SK-N-MC (cell line): ENCODE results near the gene CCRL2.
"Not testable (repeated sequence)": the region's sequence is repeated elsewhere in the genome, so short reads cannot be mapped to it uniquely, and the experiment has no call there.

Source experiments
- DNase-seq: peaks from one replicate; pipeline ENCODE4 v3.0.0-alpha.2; 2011; ENCODE audit warnings: low read depth, low spot score
- H3K27ac ChIP-seq: fragments of 200-600 bp; sonication (generic); 2 replicates; pipeline ENCODE4 v1.5.1; 2016; ENCODE audit warnings: mixed run types
- H3K36me3 ChIP-seq: fragments of 200-600 bp; sonication (generic); 2 replicates; pipeline ENCODE4 v1.6.1; 2017; ENCODE audit warnings: antibody characterized with exemption, low read length, mixed read lengths; ENCODE audit not compliant: insufficient read depth
- H3K4me3 ChIP-seq: fragments of 200-600 bp; sonication (generic); 2 replicates; pipeline ENCODE4 v1.5.1; 2016
- H3K9ac ChIP-seq: fragments of 200-600 bp; sonication (generic); 2 replicates; pipeline ENCODE4 v1.8.0; 2017; ENCODE audit warnings: mixed run types, mixed read lengths; ENCODE audit not compliant: insufficient read length
- H3K9me3 ChIP-seq: fragments of 200-600 bp; sonication (generic); 2 replicates; pipeline ENCODE4 v1.6.1; 2017; ENCODE audit warnings: low read depth, mild to moderate bottlenecking, antibody characterized with exemption, low read length, moderate library complexity, mixed read lengths
- EZH2 ChIP-seq: fragments of 200-600 bp; sonication (generic); IDR thresholded peaks from one replicate; pipeline ENCODE4 v1.6.1; 2017; ENCODE audit warnings: antibody characterized with exemption
- FOXP2 ChIP-seq: optimal IDR thresholded peaks from 2 replicates; pipeline ENCODE3; 2011; ENCODE audit warnings: mild to moderate bottlenecking, moderate library complexity; ENCODE audit not compliant: insufficient read depth; ENCODE audit errors: extremely low read length, control extremely low read depth
- POLR2AphosphoS5 ChIP-seq: IDR thresholded peaks from 2 replicates; pipeline ENCODE4 v1.6.1; 2012; ENCODE audit warnings: mild to moderate bottlenecking, low read depth, low read length, borderline replicate concordance

Gene CCRL2

GRCh38 chr3:46420931-46421330 lies 13.9 kb downstream of the CCRL2 start:
- Histone ChIP-seq H3K9ac (no peak overlapping the region), H3K9me3 (no peaks in the 10 kb centered on the region), H3K36me3 (no peaks in the 10 kb centered on the region), H3K4me3 (no peak overlapping the region), H3K27ac (no peak overlapping the region)
- TF ChIP-seq FOXP2: no peak
- no peak for TF ChIP-seq EZH2
- TF ChIP-seq POLR2AphosphoS5: no peak
- no peak for DNase-seq

GRCh38 chr3:46422617-46423016 lies 15.6 kb downstream of the CCRL2 start:
- TF ChIP-seq POLR2AphosphoS5 (no peak), FOXP2 (no peak), EZH2 (no peak)
- DNase-seq: no peak
- no peak overlapping the region for H3K27ac ChIP-seq

GRCh38 chr3:46423588-46423987 lies 16.5 kb downstream of the CCRL2 start:
- H3K27ac ChIP-seq: no peak overlapping the region
- no peak for DNase-seq

More at GRCh38 chr3:46422617-46423016, 15.6 kb downstream of the CCRL2 start:
- Histone ChIP-seq H3K4me3 (no peak overlapping the region), H3K9ac (no peak overlapping the region), H3K9me3 (no peaks in the 10 kb centered on the region), H3K36me3 (no peaks in the 10 kb centered on the region)

GRCh38 chr3:46426476-46426875 lies 19.4 kb downstream of the CCRL2 start:
- not testable (repeated sequence) for H3K9me3 ChIP-seq, H3K9ac ChIP-seq, DNase-seq, H3K27ac ChIP-seq, H3K4me3 ChIP-seq, H3K36me3 ChIP-seq

More at GRCh38 chr3:46423588-46423987, 16.5 kb downstream of the CCRL2 start:
- no peaks in the 10 kb centered on the region for H3K36me3 ChIP-seq
- TF ChIP-seq POLR2AphosphoS5 (no peak), EZH2 (no peak), FOXP2 (no peak)
- no peak overlapping the region for H3K9ac ChIP-seq
- H3K9me3 ChIP-seq: no peaks in the 10 kb centered on the region
- no peak overlapping the region for H3K4me3 ChIP-seq

- H3K27ac ChIP-seq, DNase-seq, H3K9ac ChIP-seq, H3K36me3 ChIP-seq, H3K4me3 ChIP-seq, H3K9me3 ChIP-seq: not testable (repeated sequence)
Observed at GRCh38 chr3:46427404-46427803, 20.3 kb downstream of the CCRL2 start.

- Histone ChIP-seq H3K9me3 (no peaks in the 10 kb centered on the region), H3K36me3 (no peaks in the 10 kb centered on the region), H3K27ac (no peak overlapping the region), H3K9ac (no peak overlapping the region), H3K4me3 (no peak overlapping the region)
- DNase-seq: no peak
- no peak for TF ChIP-seq FOXP2
- no peak for TF ChIP-seq EZH2
- no peak for TF ChIP-seq POLR2AphosphoS5
Observed at GRCh38 chr3:46427916-46428833, 21.1 kb downstream of the CCRL2 start.

GRCh38 chr3:46429250-46429649 lies 22.2 kb downstream of the CCRL2 start:
- no peaks in the 10 kb centered on the region for H3K36me3 ChIP-seq
- no peak for DNase-seq
- no peaks in the 10 kb centered on the region for H3K9me3 ChIP-seq
- H3K27ac ChIP-seq: no peak overlapping the region
- H3K4me3 ChIP-seq: no peak overlapping the region
- TF ChIP-seq FOXP2 (no peak), POLR2AphosphoS5 (no peak), EZH2 (no peak)
- H3K9ac ChIP-seq: no peak overlapping the region

- TF ChIP-seq FOXP2: no peak
- TF ChIP-seq POLR2AphosphoS5: no peak
- no peak for TF ChIP-seq EZH2
- no peak overlapping the region for H3K27ac ChIP-seq
- no peak overlapping the region for H3K9ac ChIP-seq
- no peak overlapping the region for H3K4me3 ChIP-seq
- H3K9me3 ChIP-seq: no peaks in the 10 kb centered on the region
- no peaks in the 10 kb centered on the region for H3K36me3 ChIP-seq
- DNase-seq: no peak
Observed at GRCh38 chr3:46429671-46430070, 22.6 kb downstream of the CCRL2 start.

GRCh38 chr3:46430879-46431278 lies 23.8 kb downstream of the CCRL2 start:
- H3K9ac ChIP-seq: not testable (repeated sequence)

GRCh38 chr3:46431905-46432304 lies 24.8 kb downstream of the CCRL2 start:
- not testable (repeated sequence) for H3K27ac ChIP-seq, H3K36me3 ChIP-seq, H3K4me3 ChIP-seq

More at GRCh38 chr3:46430879-46431278, 23.8 kb downstream of the CCRL2 start:
- not testable (repeated sequence) for H3K27ac ChIP-seq, DNase-seq, H3K9me3 ChIP-seq, H3K36me3 ChIP-seq, H3K4me3 ChIP-seq

GRCh38 chr3:46433118-46433517 lies 26.1 kb downstream of the CCRL2 start:
- H3K9ac ChIP-seq, H3K36me3 ChIP-seq, DNase-seq, H3K27ac ChIP-seq, H3K9me3 ChIP-seq, H3K4me3 ChIP-seq: not testable (repeated sequence)

More at GRCh38 chr3:46431905-46432304, 24.8 kb downstream of the CCRL2 start:
- H3K9ac ChIP-seq, DNase-seq, H3K9me3 ChIP-seq: not testable (repeated sequence)
